Measurements from ENCODE around the gene POLH.

Gene POLH

GRCh38 chr6:43621078-43621835, 45.3 kb downstream of the POLH start:
- H3K4me3 ChIP-seq (ENCODE audit: low read depth, low read length) = no peak overlapping the region
- TF ChIP-seq CTCF (IDR thresholded peaks at IDR 0.05; ENCODE audit: borderline replicate concordance, insufficient read depth, low read depth, low read length) = no peak

- TF ChIP-seq CTCF (IDR thresholded peaks at IDR 0.05; ENCODE audit: borderline replicate concordance, insufficient read depth, low read depth, low read length) = no peak
- H3K4me3 ChIP-seq (ENCODE audit: low read depth, low read length) = no peak overlapping the region
Measured at GRCh38 chr6:43621836-43622180, 45.8 kb downstream of the POLH start.

GRCh38 chr6:43622541-43622940, 46.6 kb downstream of the POLH start:
- H3K4me3 ChIP-seq (ENCODE audit: low read depth, low read length) = no peak overlapping the region
- no peak for TF ChIP-seq CTCF (IDR thresholded peaks at IDR 0.05; ENCODE audit: borderline replicate concordance, insufficient read depth, low read depth, low read length)

GRCh38 chr6:43623880-43624785, 48.1 kb downstream of the POLH start:
- no peak for TF ChIP-seq CTCF (IDR thresholded peaks at IDR 0.05; ENCODE audit: borderline replicate concordance, insufficient read depth, low read depth, low read length)
- no peak overlapping the region for H3K4me3 ChIP-seq (ENCODE audit: low read depth, low read length)

GRCh38 chr6:43624786-43625288, 48.9 kb downstream of the POLH start:
- H3K4me3 ChIP-seq (ENCODE audit: low read depth, low read length) = no peak overlapping the region
- TF ChIP-seq CTCF (IDR thresholded peaks at IDR 0.05; ENCODE audit: borderline replicate concordance, insufficient read depth, low read depth, low read length) = no peak

GRCh38 chr6:43625393-43625992, 49.5 kb downstream of the POLH start:
- TF ChIP-seq CTCF (IDR thresholded peaks at IDR 0.05; ENCODE audit: borderline replicate concordance, insufficient read depth, low read depth, low read length) = no peak
- H3K4me3 ChIP-seq (ENCODE audit: low read depth, low read length) = no peak overlapping the region
